Breast epithelium (tissue), 3 donors: ENCODE results near the gene ST7.

Experiments
- CTCF ChIP-seq, 3 donors: fragments of 450-650 bp; IDR thresholded peaks; one replicate each; pipeline ENCODE4 v1.5.1; 2016 to 2017; ENCODE audit warnings: antibody characterized with exemption in 3 of 3, mild to moderate bottlenecking in 3 of 3, moderate library complexity in 3 of 3
- POLR2A ChIP-seq: fragments of 450-650 bp; IDR thresholded peaks from one replicate; pipeline ENCODE4 v1.6.1; 2016; ENCODE audit warnings: antibody characterized with exemption, mild to moderate bottlenecking, moderate library complexity
- POLR2AphosphoS5 ChIP-seq, 3 donors: sonication (generic); formaldehyde crosslinking; IDR thresholded peaks; one replicate each; pipeline ENCODE4 v1.6.1; 2017; ENCODE audit warnings: antibody characterized with exemption in 3 of 3

DNA sequence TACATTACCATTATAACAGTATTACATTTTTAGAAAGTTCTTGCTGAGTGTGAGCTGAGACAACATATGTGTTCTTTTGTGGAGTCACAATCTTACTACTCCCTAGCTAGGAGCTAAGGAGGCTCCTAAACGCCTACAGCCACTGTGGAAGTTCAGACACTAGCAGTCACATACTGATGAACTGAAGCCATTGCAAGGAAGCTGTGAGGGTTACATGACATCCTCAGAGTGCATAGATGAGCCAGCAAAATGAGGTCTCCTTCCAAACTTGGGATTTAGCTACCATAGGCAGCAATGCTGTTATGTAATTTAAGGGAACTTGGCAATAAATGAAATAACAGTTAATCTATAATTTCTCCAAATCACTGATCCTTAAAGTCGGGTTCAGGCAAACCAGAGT, 10.8 kb upstream of the ST7 start:
- no peak for TF ChIP-seq CTCF (IDR thresholded peaks at IDR 0.05)
- no peak for TF ChIP-seq POLR2A
- TF ChIP-seq POLR2AphosphoS5 (IDR thresholded peaks at IDR 0.05), result no peak
